K562 (cell line): Measurements from ENCODE around the gene EPHB1. TPM values are rescaled to one million over a fixed set of nuclear protein-coding genes. Genes with fewer than 3 reads are reported as not detected.

Experiments
- ATAC-seq: fragments of 200-7000 bp; cut with Tn5 transposase; 3 replicates; pipeline ENCODE4 v1.9.1; 2020; ENCODE audit warnings: moderate library complexity
- BruUV-seq: library from RNA; stranded (reverse); fragments of 400-500 nt; replicated peaks from 2 replicates; lab custom pipeline; 2021; lab: Mats Ljungman, UMichigan
- CTCF ChIA-PET: fragments of 300-600 bp; formaldehyde crosslinking; extraction: SDS; loops from one replicate; lab custom pipeline; 2021; ENCODE audit warnings: low intra/inter-chr PET ratio; lab: Yijun Ruan, JAX
- POLR2A ChIA-PET: fragments of 300-600, 350-650 bp; sonication (Branson Sonifier 250); formaldehyde crosslinking; extraction: SDS; loops from one replicate; lab custom pipeline; 2021; ENCODE audit warnings: antibody characterized with exemption, inconsistent platforms; lab: Yijun Ruan, JAX
- DNase-seq, 4 experiments: peaks; one replicate each; pipeline versions ENCODE4 v3.0.0 to v3.0.0-alpha.2; 2011 to 2018; ENCODE audit warnings: low spot score in 3 of 4, mixed read lengths in 3 of 4; ENCODE audit errors: extremely low read depth in 1 of 4
- FAIRE-seq: peaks from 2 replicates; lab custom pipeline; 2011; peaks lifted over from hg19 to GRCh38; lab: Jason Lieb, UNC
- H2AFZ ChIP-seq: 2 replicates; pipeline ENCODE4 v1.6.0; 2011; ENCODE audit warnings: low read depth, low read length, control low read depth, inconsistent platforms
- H3K27ac ChIP-seq: fragments of 200-600 bp; 3 replicates; pipeline ENCODE4 v1.8.0; 2011; ENCODE audit warnings: low read depth, mild to moderate bottlenecking, control low read depth, inconsistent platforms, low read length, moderate library complexity, mixed read lengths; ENCODE audit errors: extremely low read depth
- H3K27me3 ChIP-seq, 2 experiments: fragments of 300-600 bp in 1 of 2; 2 replicates in 1 of 2; 3 replicates in 1 of 2; pipeline versions ENCODE4 v1.6.0 to v1.8.0; 2011; ENCODE audit warnings: inconsistent platforms in 2 of 2, low read length in 2 of 2, mild to moderate bottlenecking in 1 of 2, mixed read lengths in 1 of 2, moderate library complexity in 1 of 2; ENCODE audit not compliant: control insufficient read depth in 2 of 2, insufficient read depth in 2 of 2
- H3K36me3 ChIP-seq: fragments of 300-600 bp; 3 replicates; pipeline ENCODE4 v1.8.0; 2011; ENCODE audit warnings: mild to moderate bottlenecking, low read length, inconsistent platforms; ENCODE audit not compliant: control insufficient read depth, insufficient read depth
- H3K4me1 ChIP-seq, 2 experiments: fragments of 200-600 bp in 1 of 2; replicated peaks in 1 of 2; 2 replicates in 1 of 2; 3 replicates in 1 of 2; pipeline versions ENCODE4 v1.5.1 to v1.8.0; 2011; ENCODE audit warnings: inconsistent platforms in 2 of 2, low read length in 2 of 2, mild to moderate bottlenecking in 1 of 2, mixed read lengths in 1 of 2, moderate library complexity in 1 of 2; ENCODE audit not compliant: control insufficient read depth in 2 of 2, insufficient read depth in 2 of 2
- H3K4me2 ChIP-seq: 2 replicates; pipeline ENCODE4 v1.6.1; 2011; ENCODE audit warnings: low read length, control low read depth, inconsistent platforms, mixed read lengths; ENCODE audit not compliant: insufficient read depth
- H3K4me3 ChIP-seq: fragments of 200-600 bp; sonication (generic), shearing (Covaris generic); 2 replicates; pipeline ENCODE4 v1.5.1; 2016; ENCODE audit warnings: control low read depth, inconsistent platforms
- H3K79me2 ChIP-seq: fragments of 200-600 bp; 3 replicates; pipeline ENCODE4 v1.8.0; 2011; ENCODE audit warnings: low read length, inconsistent platforms; ENCODE audit not compliant: control insufficient read depth, insufficient read depth
- H3K9ac ChIP-seq, 2 experiments: 2 replicates each; pipeline versions ENCODE4 v1.6.0 to v1.6.1; 2011; ENCODE audit warnings: low read depth in 2 of 2, low read length in 2 of 2, control low read depth in 1 of 2, inconsistent platforms in 1 of 2, mild to moderate bottlenecking in 1 of 2, mixed read lengths in 1 of 2; ENCODE audit not compliant: insufficient read depth in 1 of 2
- H3K9me1 ChIP-seq: one replicate; pipeline ENCODE4 v1.6.0; 2011; ENCODE audit warnings: inconsistent platforms, mild to moderate bottlenecking, low read length, moderate library complexity; ENCODE audit not compliant: control insufficient read depth, insufficient read depth
- H3K9me3 ChIP-seq: replicated peaks from 2 replicates; pipeline ENCODE4 v1.5.1; 2011; ENCODE audit warnings: low read depth, low read length, inconsistent platforms; ENCODE audit not compliant: control insufficient read depth, insufficient read depth
- H4K20me1 ChIP-seq: replicated peaks from 2 replicates; pipeline ENCODE4 v1.6.1; 2011; ENCODE audit warnings: low read length, inconsistent platforms, mixed read lengths; ENCODE audit not compliant: control insufficient read depth, insufficient read depth
- MAFG ChIP-seq: fragments of 450-650 bp; conservative IDR thresholded peaks from 2 replicates; pipeline ENCODE4 v1.6.1; 2016; ENCODE audit warnings: missing genetic modification characterization, missing compliant biosample characterization
- MAFK ChIP-seq: IDR thresholded peaks from 2 replicates; pipeline ENCODE4 v1.6.1; 2011; ENCODE audit warnings: low read length, improper control_type of control experiment
- MXD1 ChIP-seq: fragments of 250-450 bp; sonication (Bioruptor Pico); IDR thresholded peaks from 2 replicates; pipeline ENCODE4 v1.8.0; 2021; ENCODE audit warnings: borderline replicate concordance, mild to moderate bottlenecking, moderate library complexity; ENCODE audit not compliant: poor library complexity, severe bottlenecking
- ZBTB2 ChIP-seq: fragments of 450-650 bp; IDR thresholded peaks from 2 replicates; pipeline ENCODE4 v1.6.1; 2016; ENCODE audit warnings: antibody characterized with exemption
- ZNF316 ChIP-seq: fragments of 450-650 bp; IDR thresholded peaks from 2 replicates; pipeline ENCODE4 v1.6.1; 2016
- WGBS: fragments of 100-300 bp; shearing (Covaris generic); methylation state at CpG from one replicate; pipeline ENCODE4 v1.1.6; 2016; ENCODE audit warnings: low coverage, mixed read lengths; ENCODE audit not compliant: insufficient coverage; ENCODE audit errors: missing lambda C conversion rate; 5-methylcytosine and 5-hydroxymethylcytosine counted together
- in situ Hi-C: fragments of 300-500 bp; cut with MboI; formaldehyde crosslinking; loops from 4 replicates; pipeline ENCODE4 v1.15.0; 2018; ENCODE audit warnings: inconsistent platforms, mixed read lengths
- intact Hi-C: fragments of 100-400 bp; cut with micrococcal nuclease; formaldehyde crosslinking; loops from 2 replicates; pipeline ENCODE4 v1.14.2; 2022
- polyA plus RNA-seq, 8 experiments: library from polyadenylated mRNA; depleted of rRNA in 4 of 8; stranded (reverse) in 5 of 8; unstranded in 3 of 8; fragments of >200 nt; fragmentation: Nextera tagmentation in 2 of 8; fragmentation: Illumina TruSeq in 1 of 8; extraction: Ambion mirVana in 2 of 8; extraction: Trizol in 1 of 8; gene quantifications; 2 replicates each; pipeline versions ENCODE4 v1.2.1 to v1.2.3, GENCODE V29; 2011 to 2014; ENCODE audit warnings: inconsistent platforms in 1 of 8, missing spikeins in 1 of 8
- total RNA-seq, 7 experiments: library from RNA; depleted of rRNA in 6 of 7; stranded (reverse); fragments of >200 nt in 6 of 7; fragmentation: Illumina TruSeq in 2 of 7; extraction: Trizol in 2 of 7; gene quantifications; 2 replicates each; pipeline versions ENCODE4 v1.2.1 to v1.2.3, GENCODE V29; 2011 to 2021; ENCODE audit warnings: low replicate concordance in 1 of 7

EPHB1 gene
- total and polyA plus RNA-seq, 9 of the 15 experiments (the other 6 are each of a cell fraction or from before 2014, with no cell fraction given): 0.29 TPM; not detected in 8

- no peaks in the 10 kb centered on the region for H3K9me1 ChIP-seq
- ChIA-PET CTCF (no interaction called here), POLR2A (no interaction called here)
- WGBS: 0% methylated on average over 3 of the region's 3 CpGs
- H3K27ac ChIP-seq: no peak overlapping the region
- no peak overlapping the region for H2AFZ ChIP-seq
- ATAC-seq: no peak
- H3K9me3 ChIP-seq: no peaks in the 10 kb centered on the region
- TF ChIP-seq MAFG (0 out of 2 replicates have a peak, but pooled peaks have one; percentile 8), MAFK (peak; percentile 29; the same call in 1 of the 2 replicates), ZBTB2 (no peak), MXD1 (CRISPR knock-in tag) (no peak), ZNF316 (peak; percentile 35; the same call in 1 of the 2 replicates)
- H3K4me3 ChIP-seq: no peak overlapping the region
- no peaks in the 10 kb centered on the region for H3K4me1 ChIP-seq
- H4K20me1 ChIP-seq: no peaks in the 10 kb centered on the region
- in situ Hi-C loops (no loop called here), intact Hi-C loops (no loop called here)
- no peak for FAIRE-seq
- H3K79me2 ChIP-seq: no peaks in the 10 kb centered on the region
- H3K9ac ChIP-seq: no peak overlapping the region
- no peaks in the 10 kb centered on the region for H3K36me3 ChIP-seq
- no peak for DNase-seq
- no TSS peak for BruUV-seq
- H3K4me2 ChIP-seq: no peak overlapping the region
- no peaks in the 10 kb centered on the region for H3K27me3 ChIP-seq
Measured at GRCh38 chr3:135197856-135198255, 402.8 kb downstream of the EPHB1 start.
